Activated T-cell treated with anti-CD3 and anti-CD28 coated beads for 4 hours (primary cell): ENCODE measurements around the gene RASGRF1.
"Not testable (repeated sequence)": the region's sequence is repeated elsewhere in the genome, so short reads cannot be mapped to it uniquely, and the experiment has no call there.

Source experiments
- DNase-seq: peaks from one replicate; pipeline ENCODE4 v3.0.0-alpha.2; 2020

Gene RASGRF1

GRCh38 chr15:79002581-79002980 lies 88.0 kb downstream of the RASGRF1 start:
- no peak for DNase-seq

GRCh38 chr15:78999636-79000035 lies 90.9 kb downstream of the RASGRF1 start:
- DNase-seq, result no peak

GRCh38 chr15:78998526-78998925 lies 92.1 kb downstream of the RASGRF1 start:
- no peak for DNase-seq

- no peak for DNase-seq
Measured at GRCh38 chr15:78997981-78998499, 92.5 kb downstream of the RASGRF1 start.

- DNase-seq, result no peak
Measured at GRCh38 chr15:78996894-78997275, 93.7 kb downstream of the RASGRF1 start.

GRCh38 chr15:78995921-78996893 lies 94.4 kb downstream of the RASGRF1 start:
- DNase-seq, result no peak

- DNase-seq, result not testable (repeated sequence)
Measured at GRCh38 chr15:78995161-78995560, 95.4 kb downstream of the RASGRF1 start.

GRCh38 chr15:78993931-78994530 lies 96.5 kb downstream of the RASGRF1 start:
- DNase-seq, result no peak

GRCh38 chr15:78993257-78993930 lies 97.2 kb downstream of the RASGRF1 start:
- DNase-seq, result no peak

- no peak for DNase-seq
Measured at GRCh38 chr15:78992416-78993256, 97.9 kb downstream of the RASGRF1 start.

GRCh38 chr15:78991879-78992278 lies 98.7 kb downstream of the RASGRF1 start:
- no peak for DNase-seq

GRCh38 chr15:78991476-78991875 lies 99.1 kb downstream of the RASGRF1 start:
- no peak for DNase-seq

GRCh38 chr15:78990278-78990677 lies 100.3 kb downstream of the RASGRF1 start:
- no peak for DNase-seq

GRCh38 chr15:78989701-78990240 lies 100.8 kb downstream of the RASGRF1 start:
- DNase-seq, result no peak

- no peak for DNase-seq
Measured at GRCh38 chr15:78988361-78988911, 102.1 kb downstream of the RASGRF1 start.

GRCh38 chr15:78987556-78988360 lies 102.8 kb downstream of the RASGRF1 start:
- DNase-seq, result no peak

- no peak for DNase-seq
Measured at GRCh38 chr15:78985859-78986475, 104.6 kb downstream of the RASGRF1 start.

GRCh38 chr15:78984041-78984440 lies 106.5 kb downstream of the RASGRF1 start:
- DNase-seq, result no peak

GRCh38 chr15:78983146-78983918 lies 107.2 kb downstream of the RASGRF1 start:
- no peak for DNase-seq

GRCh38 chr15:78982736-78983135 lies 107.8 kb downstream of the RASGRF1 start:
- DNase-seq, result no peak
